GM12874 (cell line): ENCODE data around the gene SLC4A11.

Experiments used
- CTCF ChIP-seq: IDR thresholded peaks from 2 replicates; pipeline ENCODE4 v1.5.1; 2011; ENCODE audit warnings: low read depth, mild to moderate bottlenecking, control low read depth, low read length, moderate library complexity; ENCODE audit not compliant: insufficient read depth

Gene SLC4A11

GRCh38 chr20:3193806-3194616, 45.0 kb downstream of the SLC4A11 start:
- no peak for TF ChIP-seq CTCF

GRCh38 chr20:3192226-3193015, 46.6 kb downstream of the SLC4A11 start:
- no peak for TF ChIP-seq CTCF

GRCh38 chr20:3190681-3191111, 48.3 kb downstream of the SLC4A11 start:
- TF ChIP-seq CTCF, result no peak

- no peak for TF ChIP-seq CTCF
Observed at GRCh38 chr20:3189561-3190131, 49.3 kb downstream of the SLC4A11 start.

DNA sequence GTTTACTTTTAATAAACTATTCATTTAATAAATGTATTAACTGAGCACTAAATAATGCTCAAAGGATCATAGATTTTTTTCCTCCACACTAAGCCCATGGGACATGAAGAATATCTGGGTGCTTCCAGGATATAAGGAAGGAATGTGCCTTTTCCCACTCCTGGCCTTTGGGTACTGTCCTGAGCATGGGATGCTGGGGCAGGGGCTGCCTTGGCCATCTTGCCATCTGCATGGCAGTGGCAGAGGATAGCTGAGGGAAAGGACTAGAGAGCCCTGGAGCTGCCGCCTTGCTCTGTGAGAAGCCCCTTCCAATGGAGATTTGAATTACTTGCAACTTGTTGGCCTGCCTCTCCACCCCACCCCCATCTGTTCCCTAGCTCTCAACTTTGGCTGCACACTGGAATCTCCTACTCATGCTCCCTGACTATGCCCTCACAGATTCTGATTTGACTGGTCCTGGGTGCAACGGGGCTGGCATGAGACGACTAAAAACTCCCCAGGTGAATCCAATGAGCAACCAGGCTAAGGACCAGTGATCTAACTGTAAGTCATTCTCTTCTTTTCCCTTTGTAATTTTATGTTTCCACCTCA, 50.1 kb downstream of the SLC4A11 start:
- no peak for TF ChIP-seq CTCF

- no peak for TF ChIP-seq CTCF
Observed at GRCh38 chr20:3183896-3184612, 54.9 kb downstream of the SLC4A11 start.
